ENCODE data around the gene CLINT1.

DNA sequence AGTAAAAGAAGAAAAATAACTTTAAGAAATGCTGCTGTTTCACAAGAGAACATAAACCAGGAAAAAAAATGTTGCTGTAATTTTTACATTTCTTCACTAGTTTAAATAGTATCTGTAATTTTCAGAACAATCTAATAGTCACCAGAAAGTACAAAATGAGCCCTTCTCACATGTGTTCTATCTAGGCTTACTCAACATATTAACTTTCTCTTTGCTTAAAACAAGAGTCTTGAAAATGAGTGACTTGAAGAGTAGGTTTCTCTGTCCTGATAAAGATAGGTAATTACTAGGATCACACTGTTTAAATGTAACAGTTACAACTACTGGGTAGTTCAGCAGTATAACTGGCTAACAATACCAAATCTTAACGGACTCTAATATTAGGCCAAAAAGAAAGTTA, 37.5 kb downstream of the CLINT1 start:
- TF ChIP-seq POLR2AphosphoS5 (IDR thresholded peaks at IDR 0.05; ENCODE audit: borderline replicate concordance, low read depth, low read length) (no peak), FOXP2 (optimal IDR thresholded peaks at IDR 0.05; ENCODE audit: control extremely low read depth, extremely low read length, insufficient read depth) (no peak)
